K562 (cell line): ENCODE results near the gene IQGAP3. TPM values are rescaled to one million over a fixed set of nuclear protein-coding genes. Genes with fewer than 3 reads are reported as not detected.

Experiments
- ATAC-seq: fragments of 200-7000 bp; cut with Tn5 transposase; 3 replicates; pipeline ENCODE4 v1.9.1; 2020; ENCODE audit warnings: moderate library complexity
- BruUV-seq: library from RNA; stranded (reverse); fragments of 400-500 nt; replicated peaks from 2 replicates; lab custom pipeline; 2021; lab: Mats Ljungman, UMichigan
- CTCF ChIA-PET: fragments of 300-600 bp; formaldehyde crosslinking; extraction: SDS; loops from one replicate; lab custom pipeline; 2021; ENCODE audit warnings: low intra/inter-chr PET ratio; lab: Yijun Ruan, JAX
- POLR2A ChIA-PET: fragments of 300-600, 350-650 bp; sonication (Branson Sonifier 250); formaldehyde crosslinking; extraction: SDS; loops from one replicate; lab custom pipeline; 2021; ENCODE audit warnings: antibody characterized with exemption, inconsistent platforms; lab: Yijun Ruan, JAX
- DNase-seq, 4 experiments: peaks; one replicate each; pipeline versions ENCODE4 v3.0.0 to v3.0.0-alpha.2; 2011 to 2018; ENCODE audit warnings: low spot score in 3 of 4, mixed read lengths in 3 of 4; ENCODE audit errors: extremely low read depth in 1 of 4
- FAIRE-seq: peaks from 2 replicates; lab custom pipeline; 2011; peaks lifted over from hg19 to GRCh38; lab: Jason Lieb, UNC
- H2AFZ ChIP-seq: 2 replicates; pipeline ENCODE4 v1.6.0; 2011; ENCODE audit warnings: low read depth, low read length, control low read depth, inconsistent platforms
- H3K27ac ChIP-seq: fragments of 200-600 bp; 3 replicates; pipeline ENCODE4 v1.8.0; 2011; ENCODE audit warnings: low read depth, mild to moderate bottlenecking, control low read depth, inconsistent platforms, low read length, moderate library complexity, mixed read lengths; ENCODE audit errors: extremely low read depth
- H3K27me3 ChIP-seq, 2 experiments: fragments of 300-600 bp in 1 of 2; 2 replicates in 1 of 2; 3 replicates in 1 of 2; pipeline versions ENCODE4 v1.6.0 to v1.8.0; 2011; ENCODE audit warnings: inconsistent platforms in 2 of 2, low read length in 2 of 2, mild to moderate bottlenecking in 1 of 2, mixed read lengths in 1 of 2, moderate library complexity in 1 of 2; ENCODE audit not compliant: control insufficient read depth in 2 of 2, insufficient read depth in 2 of 2
- H3K36me3 ChIP-seq: fragments of 300-600 bp; 3 replicates; pipeline ENCODE4 v1.8.0; 2011; ENCODE audit warnings: mild to moderate bottlenecking, low read length, inconsistent platforms; ENCODE audit not compliant: control insufficient read depth, insufficient read depth
- H3K4me1 ChIP-seq, 2 experiments: fragments of 200-600 bp in 1 of 2; replicated peaks in 1 of 2; 2 replicates in 1 of 2; 3 replicates in 1 of 2; pipeline versions ENCODE4 v1.5.1 to v1.8.0; 2011; ENCODE audit warnings: inconsistent platforms in 2 of 2, low read length in 2 of 2, mild to moderate bottlenecking in 1 of 2, mixed read lengths in 1 of 2, moderate library complexity in 1 of 2; ENCODE audit not compliant: control insufficient read depth in 2 of 2, insufficient read depth in 2 of 2
- H3K4me2 ChIP-seq: 2 replicates; pipeline ENCODE4 v1.6.1; 2011; ENCODE audit warnings: low read length, control low read depth, inconsistent platforms, mixed read lengths; ENCODE audit not compliant: insufficient read depth
- H3K4me3 ChIP-seq: fragments of 200-600 bp; sonication (generic), shearing (Covaris generic); 2 replicates; pipeline ENCODE4 v1.5.1; 2016; ENCODE audit warnings: control low read depth, inconsistent platforms
- H3K79me2 ChIP-seq: fragments of 200-600 bp; 3 replicates; pipeline ENCODE4 v1.8.0; 2011; ENCODE audit warnings: low read length, inconsistent platforms; ENCODE audit not compliant: control insufficient read depth, insufficient read depth
- H3K9ac ChIP-seq, 2 experiments: 2 replicates each; pipeline versions ENCODE4 v1.6.0 to v1.6.1; 2011; ENCODE audit warnings: low read depth in 2 of 2, low read length in 2 of 2, control low read depth in 1 of 2, inconsistent platforms in 1 of 2, mild to moderate bottlenecking in 1 of 2, mixed read lengths in 1 of 2; ENCODE audit not compliant: insufficient read depth in 1 of 2
- H3K9me1 ChIP-seq: one replicate; pipeline ENCODE4 v1.6.0; 2011; ENCODE audit warnings: inconsistent platforms, mild to moderate bottlenecking, low read length, moderate library complexity; ENCODE audit not compliant: control insufficient read depth, insufficient read depth
- H3K9me3 ChIP-seq: replicated peaks from 2 replicates; pipeline ENCODE4 v1.5.1; 2011; ENCODE audit warnings: low read depth, low read length, inconsistent platforms; ENCODE audit not compliant: control insufficient read depth, insufficient read depth
- H4K20me1 ChIP-seq: replicated peaks from 2 replicates; pipeline ENCODE4 v1.6.1; 2011; ENCODE audit warnings: low read length, inconsistent platforms, mixed read lengths; ENCODE audit not compliant: control insufficient read depth, insufficient read depth
- ARNT ChIP-seq, 2 experiments: fragments of 450-650 bp; IDR thresholded peaks; 2 replicates each; pipeline ENCODE4 v1.6.1; 2016; ENCODE audit warnings: mild to moderate bottlenecking in 1 of 2
- KLF1 ChIP-seq: fragments of 450-650 bp; IDR thresholded peaks from 2 replicates; pipeline ENCODE4 v1.6.1; 2016; ENCODE audit warnings: missing genetic modification characterization, missing compliant biosample characterization
- NRF1 ChIP-seq, 2 experiments: fragments of 450-650 bp; IDR thresholded peaks in 1 of 2; conservative IDR thresholded peaks in 1 of 2; 2 replicates each; pipeline ENCODE4 v1.6.1; 2014; ENCODE audit warnings: mild to moderate bottlenecking in 2 of 2
- PHTF2 ChIP-seq: fragments of 250-450 bp; sonication (Bioruptor Pico); IDR thresholded peaks from 2 replicates; pipeline ENCODE4 v1.5.0; 2021; ENCODE audit warnings: mild to moderate bottlenecking
- RBBP5 ChIP-seq: fragments of 200-600 bp; sonication (generic); IDR thresholded peaks from 2 replicates; pipeline ENCODE4 v1.6.1; 2012; ENCODE audit warnings: borderline replicate concordance, mild to moderate bottlenecking, low read length, control low read depth, inconsistent platforms; ENCODE audit not compliant: insufficient read depth, poor library complexity, severe bottlenecking
- WGBS: fragments of 100-300 bp; shearing (Covaris generic); methylation state at CpG from one replicate; pipeline ENCODE4 v1.1.6; 2016; ENCODE audit warnings: low coverage, mixed read lengths; ENCODE audit not compliant: insufficient coverage; ENCODE audit errors: missing lambda C conversion rate; 5-methylcytosine and 5-hydroxymethylcytosine counted together
- in situ Hi-C: fragments of 300-500 bp; cut with MboI; formaldehyde crosslinking; loops from 4 replicates; pipeline ENCODE4 v1.15.0; 2018; ENCODE audit warnings: inconsistent platforms, mixed read lengths
- intact Hi-C: fragments of 100-400 bp; cut with micrococcal nuclease; formaldehyde crosslinking; loops from 2 replicates; pipeline ENCODE4 v1.14.2; 2022
- polyA plus RNA-seq, 8 experiments: library from polyadenylated mRNA; depleted of rRNA in 4 of 8; stranded (reverse) in 5 of 8; unstranded in 3 of 8; fragments of >200 nt; fragmentation: Nextera tagmentation in 2 of 8; fragmentation: Illumina TruSeq in 1 of 8; extraction: Ambion mirVana in 2 of 8; extraction: Trizol in 1 of 8; gene quantifications; 2 replicates each; pipeline versions ENCODE4 v1.2.1 to v1.2.3, GENCODE V29; 2011 to 2014; ENCODE audit warnings: inconsistent platforms in 1 of 8, missing spikeins in 1 of 8
- total RNA-seq, 7 experiments: library from RNA; depleted of rRNA in 6 of 7; stranded (reverse); fragments of >200 nt in 6 of 7; fragmentation: Illumina TruSeq in 2 of 7; extraction: Trizol in 2 of 7; gene quantifications; 2 replicates each; pipeline versions ENCODE4 v1.2.1 to v1.2.3, GENCODE V29; 2011 to 2021; ENCODE audit warnings: low replicate concordance in 1 of 7

Gene IQGAP3
- total and polyA plus RNA-seq, 9 of the 15 experiments (the other 6 are each of a cell fraction or from before 2014, with no cell fraction given): 1.4 to 16.6 (median 11.9) TPM

- H3K36me3 ChIP-seq: peaks cover 69% of the 10 kb centered on the region
- no peaks in the 10 kb centered on the region for H3K27me3 ChIP-seq
- POLR2A ChIA-PET: interaction anchor here (0.7 to 1.9 kb wide), 2 partner anchors 9 kb away, joined by 3 to 7 read pairs; no protein-coding TSS in a partner anchor
- H3K9ac ChIP-seq: no peak overlapping the region
- no peaks in the 10 kb centered on the region; the same call in 1 of the 2 replicates for H4K20me1 ChIP-seq
- intact Hi-C loops: no loop called here
- no peaks in the 10 kb centered on the region; the same call in 1 of the 2 replicates for H3K9me3 ChIP-seq
- no peak for DNase-seq
- no TSS peak for BruUV-seq
- WGBS: 79% methylated on average over 9 of the region's 9 CpGs
- in situ Hi-C loops: no loop called here
- no peak overlapping the region for H3K4me3 ChIP-seq
- ATAC-seq: no peak
- CTCF ChIA-PET: no interaction called here
- no peak overlapping the region for H3K27ac ChIP-seq
- no peak overlapping the region for H2AFZ ChIP-seq
- H3K9me1 ChIP-seq: no peaks in the 10 kb centered on the region
- 0 out of 5 replicates have a peak, but pooled peaks cover 0 to 3% of the 10 kb centered on the region in 2 experiments for H3K4me1 ChIP-seq
- H3K4me2 ChIP-seq: no peak overlapping the region
- no peaks in the 10 kb centered on the region for H3K79me2 ChIP-seq
- FAIRE-seq: no peak
- TF ChIP-seq PHTF2 (CRISPR knock-in tag): no peak
- no peak for TF ChIP-seq NRF1 (conservative IDR thresholded peaks at IDR 0.05 in 1 of 2, IDR thresholded peaks at IDR 0.05 in 1 of 2)
- no peak for TF ChIP-seq KLF1 (tag)
- no peak for TF ChIP-seq RBBP5
- no peak for TF ChIP-seq ARNT (IDR thresholded peaks at IDR 0.05)
- TF ChIP-seq, all 486 proteins: peak for 0
Observed at GRCh38 chr1:156537027-156537426, 35.3 kb downstream of the IQGAP3 start.
